ENCODE data around the gene KAT8.

KAT8 gene

GRCh38 chr16:31114468-31114867 lies 3.0 kb upstream of the KAT8 start:
- Histone ChIP-seq H3K4me1 (ENCODE audit: control insufficient read depth, insufficient read depth, low read length) (peaks cover 6% of the 10 kb centered on the region), H3K27ac (ENCODE audit: low read depth, low read length) (no peak overlapping the region), H3K27me3 (ENCODE audit: control insufficient read depth, insufficient read depth, low read length) (no peaks in the 10 kb centered on the region), H3K9ac (ENCODE audit: low read length) (no peak overlapping the region), H3K36me3 (ENCODE audit: control insufficient read depth, insufficient read depth, low read length) (peaks cover 24% of the 10 kb centered on the region), H3K4me3 (ENCODE audit: low read length) (no peak overlapping the region)

DNA sequence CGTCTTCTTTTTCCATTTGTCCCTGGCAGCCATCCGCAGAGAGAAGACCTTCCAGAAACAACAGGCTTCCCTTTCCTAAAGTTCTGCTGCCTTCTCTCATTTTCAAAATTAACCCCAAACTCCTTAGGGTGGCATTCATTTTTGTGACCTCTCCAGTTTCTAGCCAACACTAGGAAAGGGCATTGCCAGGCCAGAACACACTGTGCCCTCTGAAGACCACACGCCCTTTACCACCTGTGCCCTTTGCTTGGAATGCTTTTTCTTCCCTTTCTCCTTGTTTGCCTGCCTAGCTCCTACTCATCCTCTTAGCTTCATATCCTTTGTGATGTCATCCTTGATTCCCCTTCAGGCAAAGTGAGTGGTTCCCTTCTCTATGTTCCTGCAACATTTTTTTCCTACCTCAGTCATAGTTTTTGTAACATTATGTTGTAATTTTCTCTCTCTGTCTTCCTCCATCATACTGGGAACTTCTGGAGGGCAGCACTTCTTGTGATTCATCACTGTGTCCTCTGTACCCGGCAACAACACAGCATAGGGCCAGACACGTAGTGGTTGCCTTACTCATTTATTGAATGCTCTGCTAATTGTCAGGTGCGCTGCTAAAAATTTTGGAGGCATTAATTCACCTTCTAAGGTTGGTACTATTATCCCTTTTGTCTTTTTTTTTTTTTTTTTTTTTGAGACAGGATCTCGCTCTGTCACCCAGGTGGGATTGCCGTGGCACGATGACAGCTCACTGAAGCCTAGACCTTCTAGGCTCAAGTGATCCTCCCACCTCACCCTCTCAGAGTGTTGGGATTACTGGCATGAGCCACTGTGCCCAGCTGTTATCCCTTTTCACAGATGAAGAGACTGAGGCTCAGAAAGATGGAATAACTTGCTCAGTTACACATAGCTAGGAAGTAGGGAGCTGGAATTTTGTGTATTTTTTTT lies 1.0 kb downstream of the KAT8 start:
- Histone ChIP-seq H3K36me3 (ENCODE audit: control insufficient read depth, insufficient read depth, low read length) (peaks cover 10% of the 10 kb centered on the region), H3K4me3 (ENCODE audit: low read length) (peak overlapping the region; percentile 86), H3K27me3 (ENCODE audit: control insufficient read depth, insufficient read depth, low read length) (no peaks in the 10 kb centered on the region), H3K27ac (ENCODE audit: low read depth, low read length) (peak overlapping the region; percentile 97), H3K4me1 (ENCODE audit: control insufficient read depth, insufficient read depth, low read length) (peaks cover 6% of the 10 kb centered on the region), H3K9ac (ENCODE audit: low read length) (peak overlapping the region; percentile 74)

DNA sequence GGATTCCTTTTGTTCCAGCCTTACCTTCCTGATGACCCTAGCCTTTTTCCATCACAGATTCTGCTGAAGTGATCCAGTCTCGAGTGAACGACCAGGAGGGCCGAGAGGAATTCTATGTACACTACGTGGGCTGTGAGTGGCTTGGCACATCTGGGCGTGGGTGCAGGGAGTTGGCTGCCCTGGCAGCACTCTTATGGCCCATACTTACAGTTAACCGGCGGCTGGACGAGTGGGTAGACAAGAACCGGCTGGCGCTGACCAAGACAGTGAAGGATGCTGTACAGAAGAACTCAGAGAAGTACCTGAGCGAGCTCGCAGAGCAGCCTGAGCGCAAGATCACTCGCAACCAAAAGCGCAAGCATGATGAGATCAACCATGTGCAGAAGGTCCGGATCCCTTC lies 2.7 kb downstream of the KAT8 start:
- Histone ChIP-seq H3K4me3 (ENCODE audit: low read length) (no peak overlapping the region), H3K27ac (ENCODE audit: low read depth, low read length) (no peak overlapping the region), H3K36me3 (ENCODE audit: control insufficient read depth, insufficient read depth, low read length) (peaks cover 10% of the 10 kb centered on the region), H3K4me1 (ENCODE audit: control insufficient read depth, insufficient read depth, low read length) (peaks cover 6% of the 10 kb centered on the region), H3K9ac (ENCODE audit: low read length) (no peak overlapping the region), H3K27me3 (ENCODE audit: control insufficient read depth, insufficient read depth, low read length) (no peaks in the 10 kb centered on the region)

- Histone ChIP-seq H3K27me3 (ENCODE audit: control insufficient read depth, insufficient read depth, low read length) (no peaks in the 10 kb centered on the region), H3K27ac (ENCODE audit: low read depth, low read length) (no peak overlapping the region), H3K9ac (ENCODE audit: low read length) (no peak overlapping the region), H3K36me3 (ENCODE audit: control insufficient read depth, insufficient read depth, low read length) (peaks cover 12% of the 10 kb centered on the region), H3K4me1 (ENCODE audit: control insufficient read depth, insufficient read depth, low read length) (no peaks in the 10 kb centered on the region), H3K4me3 (ENCODE audit: low read length) (no peak overlapping the region)
Observed at GRCh38 chr16:31125844-31126243, 8.4 kb downstream of the KAT8 start.

GRCh38 chr16:31127182-31127581 lies 9.7 kb downstream of the KAT8 start:
- H3K27ac ChIP-seq (ENCODE audit: low read depth, low read length): no peak overlapping the region
- no peak overlapping the region for H3K4me3 ChIP-seq (ENCODE audit: low read length)
- H3K27me3 ChIP-seq (ENCODE audit: control insufficient read depth, insufficient read depth, low read length): no peaks in the 10 kb centered on the region
- no peak overlapping the region for H3K9ac ChIP-seq (ENCODE audit: low read length)
- no peaks in the 10 kb centered on the region for H3K4me1 ChIP-seq (ENCODE audit: control insufficient read depth, insufficient read depth, low read length)
- H3K36me3 ChIP-seq (ENCODE audit: control insufficient read depth, insufficient read depth, low read length): peaks cover 14% of the 10 kb centered on the region

GRCh38 chr16:31128711-31129567 lies 11.5 kb downstream of the KAT8 start:
- Histone ChIP-seq H3K4me3 (ENCODE audit: low read length) (no peak overlapping the region), H3K4me1 (ENCODE audit: control insufficient read depth, insufficient read depth, low read length) (no peaks in the 10 kb centered on the region), H3K27ac (ENCODE audit: low read depth, low read length) (peak overlapping the region; percentile 64), H3K27me3 (ENCODE audit: control insufficient read depth, insufficient read depth, low read length) (no peaks in the 10 kb centered on the region), H3K36me3 (ENCODE audit: control insufficient read depth, insufficient read depth, low read length) (peaks cover 15% of the 10 kb centered on the region), H3K9ac (ENCODE audit: low read length) (no peak overlapping the region)

DNA sequence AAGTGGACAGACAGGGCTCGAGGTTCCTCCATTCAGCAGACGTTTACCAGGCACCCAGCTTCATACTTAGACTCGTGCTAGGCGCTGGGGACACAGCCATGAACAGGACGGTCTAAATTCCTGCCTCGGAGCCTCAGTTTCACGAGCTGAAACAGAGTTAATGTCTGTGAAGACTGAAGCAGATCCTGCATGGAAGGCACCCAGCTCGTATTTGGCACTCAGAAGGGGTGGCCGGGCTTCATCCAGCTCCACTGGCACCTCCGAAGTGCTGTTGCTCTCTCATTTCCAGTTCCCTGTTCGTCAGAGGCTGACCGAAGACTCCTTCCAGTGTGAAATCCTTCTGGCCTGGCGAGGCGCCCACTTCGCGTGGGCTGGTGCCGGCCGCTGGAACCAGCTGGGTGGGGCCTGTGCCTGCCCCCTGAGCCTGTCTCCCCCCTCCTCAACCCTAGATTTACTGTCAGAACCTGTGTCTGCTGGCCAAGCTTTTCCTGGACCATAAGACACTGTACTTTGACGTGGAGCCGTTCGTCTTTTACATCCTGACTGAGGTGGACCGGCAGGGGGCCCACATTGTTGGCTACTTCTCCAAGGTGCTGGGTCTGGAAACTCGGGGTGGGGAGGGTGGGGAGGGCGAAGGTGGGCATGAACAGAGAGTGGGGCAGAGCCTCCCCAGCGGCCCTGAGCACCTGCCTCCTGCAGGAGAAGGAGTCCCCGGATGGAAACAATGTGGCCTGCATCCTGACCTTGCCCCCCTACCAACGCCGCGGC lies 12.3 kb downstream of the KAT8 start:
- Histone ChIP-seq H3K27me3 (ENCODE audit: control insufficient read depth, insufficient read depth, low read length) (no peaks in the 10 kb centered on the region), H3K4me3 (ENCODE audit: low read length) (no peak overlapping the region), H3K27ac (ENCODE audit: low read depth, low read length) (peak overlapping the region; percentile 64), H3K9ac (ENCODE audit: low read length) (no peak overlapping the region), H3K36me3 (ENCODE audit: control insufficient read depth, insufficient read depth, low read length) (peaks cover 15% of the 10 kb centered on the region), H3K4me1 (ENCODE audit: control insufficient read depth, insufficient read depth, low read length) (no peaks in the 10 kb centered on the region)

DNA sequence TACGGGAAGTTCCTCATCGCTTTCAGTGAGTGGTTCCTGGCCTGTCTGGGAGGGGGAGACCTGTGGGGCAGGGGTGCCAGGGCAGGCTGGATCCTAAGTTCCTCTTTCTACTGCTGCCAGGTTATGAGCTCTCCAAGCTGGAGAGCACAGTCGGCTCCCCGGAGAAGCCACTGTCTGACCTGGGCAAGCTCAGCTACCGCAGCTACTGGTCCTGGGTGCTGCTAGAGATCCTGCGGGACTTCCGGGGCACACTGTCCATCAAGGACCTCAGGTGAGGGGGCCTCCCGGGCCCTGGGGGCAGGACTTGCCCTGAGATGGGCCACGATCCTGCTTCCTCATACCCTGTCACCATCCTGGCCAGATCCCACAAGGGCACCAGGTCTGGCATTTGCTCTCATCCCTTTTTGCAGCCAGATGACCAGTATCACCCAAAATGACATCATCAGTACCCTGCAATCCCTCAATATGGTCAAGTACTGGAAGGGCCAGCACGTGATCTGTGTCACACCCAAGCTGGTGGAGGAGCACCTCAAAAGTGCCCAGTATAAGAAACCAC lies 12.9 kb downstream of the KAT8 start:
- H3K4me3 ChIP-seq (ENCODE audit: low read length): no peak overlapping the region
- no peak overlapping the region for H3K27ac ChIP-seq (ENCODE audit: low read depth, low read length)
- no peak overlapping the region for H3K9ac ChIP-seq (ENCODE audit: low read length)
- peaks cover 15% of the 10 kb centered on the region for H3K36me3 ChIP-seq (ENCODE audit: control insufficient read depth, insufficient read depth, low read length)
- no peaks in the 10 kb centered on the region for H3K27me3 ChIP-seq (ENCODE audit: control insufficient read depth, insufficient read depth, low read length)
- H3K4me1 ChIP-seq (ENCODE audit: control insufficient read depth, insufficient read depth, low read length): no peaks in the 10 kb centered on the region

GRCh38 chr16:31130899-31131298 lies 13.4 kb downstream of the KAT8 start:
- H3K36me3 ChIP-seq (ENCODE audit: control insufficient read depth, insufficient read depth, low read length): peaks cover 15% of the 10 kb centered on the region
- no peak overlapping the region for H3K27ac ChIP-seq (ENCODE audit: low read depth, low read length)
- H3K4me1 ChIP-seq (ENCODE audit: control insufficient read depth, insufficient read depth, low read length): no peaks in the 10 kb centered on the region
- no peaks in the 10 kb centered on the region for H3K27me3 ChIP-seq (ENCODE audit: control insufficient read depth, insufficient read depth, low read length)
- H3K4me3 ChIP-seq (ENCODE audit: low read length): no peak overlapping the region
- no peak overlapping the region for H3K9ac ChIP-seq (ENCODE audit: low read length)

DNA sequence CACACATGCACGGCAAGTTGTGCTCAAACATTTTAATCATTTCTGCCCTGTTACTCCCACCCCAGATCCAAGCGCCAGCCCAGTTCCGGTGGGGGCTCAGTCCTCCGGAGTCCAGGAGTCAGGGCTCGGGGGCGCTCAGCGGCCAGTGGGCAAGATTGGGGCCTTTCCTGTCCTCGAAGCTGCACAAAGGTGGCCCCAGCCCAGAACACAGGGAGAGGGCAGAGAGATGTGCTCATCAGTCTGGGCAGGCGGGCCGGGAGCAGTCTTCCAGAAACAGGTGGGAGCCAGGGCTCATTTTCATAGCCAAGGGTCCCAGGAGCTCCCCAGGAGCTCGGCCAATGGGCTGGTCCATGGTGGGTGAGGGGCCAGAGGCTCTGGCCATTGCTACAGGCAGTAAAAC lies 14.0 kb downstream of the KAT8 start:
- Histone ChIP-seq H3K36me3 (ENCODE audit: control insufficient read depth, insufficient read depth, low read length) (peaks cover 15% of the 10 kb centered on the region), H3K27me3 (ENCODE audit: control insufficient read depth, insufficient read depth, low read length) (no peaks in the 10 kb centered on the region), H3K27ac (ENCODE audit: low read depth, low read length) (no peak overlapping the region), H3K9ac (ENCODE audit: low read length) (no peak overlapping the region), H3K4me3 (ENCODE audit: low read length) (no peak overlapping the region), H3K4me1 (ENCODE audit: control insufficient read depth, insufficient read depth, low read length) (no peaks in the 10 kb centered on the region)

DNA sequence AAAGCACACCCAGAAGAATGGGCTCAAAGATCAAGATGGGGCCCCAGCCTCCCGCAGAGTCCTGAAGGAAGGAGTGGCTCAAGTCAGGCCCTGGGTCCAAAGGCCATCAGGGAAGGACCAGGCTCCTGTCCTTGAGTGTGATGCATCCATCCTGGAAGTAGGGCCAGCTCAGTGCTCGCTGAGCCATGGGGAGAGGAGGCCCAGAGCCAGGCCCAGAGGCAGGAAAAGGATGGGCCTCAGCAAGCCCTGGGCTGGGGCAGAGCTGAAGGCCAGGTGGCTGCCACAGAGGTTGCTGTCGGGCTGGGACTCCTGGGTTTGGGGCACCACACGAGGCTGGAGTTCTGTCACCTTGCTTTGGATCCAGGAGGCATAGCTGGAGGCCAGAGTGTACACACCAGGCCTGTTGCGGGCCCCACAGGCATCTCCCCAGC lies 14.4 kb downstream of the KAT8 start:
- Histone ChIP-seq H3K4me1 (ENCODE audit: control insufficient read depth, insufficient read depth, low read length) (no peaks in the 10 kb centered on the region), H3K9ac (ENCODE audit: low read length) (no peak overlapping the region), H3K36me3 (ENCODE audit: control insufficient read depth, insufficient read depth, low read length) (peaks cover 15% of the 10 kb centered on the region), H3K27me3 (ENCODE audit: control insufficient read depth, insufficient read depth, low read length) (no peaks in the 10 kb centered on the region), H3K4me3 (ENCODE audit: low read length) (no peak overlapping the region), H3K27ac (ENCODE audit: low read depth, low read length) (no peak overlapping the region)

Data from rectal smooth muscle tissue (tissue), 1 donor.